ENCODE measurements around the gene SIL1. TPM values are rescaled to one million over a fixed set of nuclear protein-coding genes. Genes with fewer than 3 reads are reported as not detected.

The SIL1 gene
- total RNA-seq, 2 donors from 2014 or later, result 31.6 to 64.4 TPM

DNA sequence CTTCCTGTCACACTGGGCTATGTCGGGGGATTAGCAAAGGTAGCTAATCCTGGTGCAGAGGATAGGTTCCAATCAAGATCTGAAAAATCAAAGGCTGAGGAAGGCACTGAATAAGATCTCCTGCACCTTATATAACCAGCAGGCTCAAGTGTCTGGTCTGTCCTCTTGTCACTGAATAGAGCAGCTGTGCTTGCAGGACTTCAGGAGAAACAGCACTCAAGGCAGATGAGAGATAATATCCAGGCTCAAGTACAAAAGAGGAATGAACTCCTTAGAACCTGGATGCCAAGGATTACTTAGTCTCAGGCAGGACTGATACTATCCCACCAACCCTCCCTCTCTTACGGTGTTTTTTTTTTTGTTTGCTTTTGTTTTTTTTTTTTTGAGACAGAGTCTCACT is 214.2 kb downstream of the SIL1 start:
- H3K9me3 ChIP-seq, result no peaks in the 10 kb centered on the region
- no peak for DNase-seq
- no peak overlapping the region for H3K4me3 ChIP-seq
- H3K4me1 ChIP-seq, result no peaks in the 10 kb centered on the region
- no peak overlapping the region for H3K27ac ChIP-seq
- H3K27me3 ChIP-seq, result no peaks in the 10 kb centered on the region
- TF ChIP-seq CTCF (IDR thresholded peaks at IDR 0.05), result no peak
- H3K9ac ChIP-seq (ENCODE audit: low read depth in 2 of 2, low read length in 2 of 2), result no peak overlapping the region
- no peaks in the 10 kb centered on the region for H3K36me3 ChIP-seq
- intact Hi-C loops (cut with DNase I), result no loop called here

DNA sequence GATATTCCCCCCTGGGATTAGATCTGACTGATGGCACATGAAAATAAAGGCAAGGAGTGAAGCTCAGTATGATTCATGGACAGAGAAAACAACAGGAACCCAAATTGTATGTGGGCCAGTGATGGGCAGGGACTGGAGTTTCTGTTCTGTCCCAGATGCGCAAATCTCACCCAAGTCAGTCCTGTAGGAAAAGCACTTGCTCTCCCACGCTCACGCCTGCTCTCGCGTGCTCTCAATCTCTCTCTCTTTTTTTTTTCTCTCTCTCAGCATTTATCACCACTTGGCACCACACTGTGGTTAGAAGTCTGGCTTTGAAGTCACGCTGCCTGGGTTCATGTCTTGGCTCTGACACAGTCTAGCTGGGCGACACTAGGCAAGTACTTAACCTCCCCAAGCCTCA is 216.6 kb downstream of the SIL1 start:
- H3K4me1 ChIP-seq, result no peaks in the 10 kb centered on the region
- no peaks in the 10 kb centered on the region for H3K9me3 ChIP-seq
- intact Hi-C loops (cut with DNase I), result no loop called here
- no peak for DNase-seq
- no peak overlapping the region for H3K9ac ChIP-seq (ENCODE audit: low read depth in 2 of 2, low read length in 2 of 2)
- no peak overlapping the region for H3K27ac ChIP-seq
- no peak overlapping the region for H3K4me3 ChIP-seq
- H3K27me3 ChIP-seq, result no peaks in the 10 kb centered on the region
- no peak for TF ChIP-seq CTCF (IDR thresholded peaks at IDR 0.05)
- H3K36me3 ChIP-seq, result no peaks in the 10 kb centered on the region

- no peak for TF ChIP-seq CTCF (IDR thresholded peaks at IDR 0.05)
- DNase-seq, result no peak
- H3K27me3 ChIP-seq, result no peaks in the 10 kb centered on the region
- intact Hi-C loops (cut with DNase I), result no loop called here
- no peaks in the 10 kb centered on the region for H3K36me3 ChIP-seq
- H3K9me3 ChIP-seq, result no peaks in the 10 kb centered on the region
- no peaks in the 10 kb centered on the region for H3K4me1 ChIP-seq
- no peak overlapping the region for H3K4me3 ChIP-seq
- no peak overlapping the region for H3K27ac ChIP-seq
- no peak overlapping the region for H3K9ac ChIP-seq (ENCODE audit: low read depth in 2 of 2, low read length in 2 of 2)
These were observed 217.0 kb downstream of the SIL1 start for GRCh38 chr5:138981131-138981530.

GRCh38 chr5:138980441-138980840 is 217.7 kb downstream of the SIL1 start:
- no peaks in the 10 kb centered on the region for H3K36me3 ChIP-seq
- intact Hi-C loops (cut with DNase I), result no loop called here
- no peaks in the 10 kb centered on the region for H3K4me1 ChIP-seq
- no peak overlapping the region for H3K4me3 ChIP-seq
- no peak overlapping the region for H3K9ac ChIP-seq (ENCODE audit: low read depth in 2 of 2, low read length in 2 of 2)
- H3K9me3 ChIP-seq, result no peaks in the 10 kb centered on the region
- no peaks in the 10 kb centered on the region for H3K27me3 ChIP-seq
- H3K27ac ChIP-seq, result no peak overlapping the region
- no peak for DNase-seq
- TF ChIP-seq CTCF (IDR thresholded peaks at IDR 0.05), result no peak

- no peak for DNase-seq
- H3K27ac ChIP-seq, result no peak overlapping the region
- TF ChIP-seq CTCF (IDR thresholded peaks at IDR 0.05), result no peak
- no peaks in the 10 kb centered on the region for H3K9me3 ChIP-seq
- H3K4me3 ChIP-seq, result no peak overlapping the region
- no peaks in the 10 kb centered on the region for H3K4me1 ChIP-seq
- no peaks in the 10 kb centered on the region for H3K36me3 ChIP-seq
- intact Hi-C loops (cut with DNase I), result no loop called here
- H3K27me3 ChIP-seq, result no peaks in the 10 kb centered on the region
- no peak overlapping the region for H3K9ac ChIP-seq (ENCODE audit: low read depth in 2 of 2, low read length in 2 of 2)
These were observed 218.4 kb downstream of the SIL1 start for GRCh38 chr5:138979684-138980280.

All from colonic mucosa (tissue), 4 donors.